PC-3 (cell line): Measurements from ENCODE around the gene RTF1.

ENCODE experiments used
- CTCF ChIP-seq: fragments of 300-600 bp; sonication (generic); conservative IDR thresholded peaks from 2 replicates; pipeline ENCODE4 v1.5.1; 2017; ENCODE audit warnings: antibody characterized with exemption, low read depth, mild to moderate bottlenecking, low read length
- EZH2 ChIP-seq: fragments of 300-600 bp; sonication (generic); IDR thresholded peaks from one replicate; pipeline ENCODE4 v1.6.1; 2017; ENCODE audit warnings: antibody characterized with exemption, mild to moderate bottlenecking, low read length; ENCODE audit not compliant: unreplicated experiment

DNA sequence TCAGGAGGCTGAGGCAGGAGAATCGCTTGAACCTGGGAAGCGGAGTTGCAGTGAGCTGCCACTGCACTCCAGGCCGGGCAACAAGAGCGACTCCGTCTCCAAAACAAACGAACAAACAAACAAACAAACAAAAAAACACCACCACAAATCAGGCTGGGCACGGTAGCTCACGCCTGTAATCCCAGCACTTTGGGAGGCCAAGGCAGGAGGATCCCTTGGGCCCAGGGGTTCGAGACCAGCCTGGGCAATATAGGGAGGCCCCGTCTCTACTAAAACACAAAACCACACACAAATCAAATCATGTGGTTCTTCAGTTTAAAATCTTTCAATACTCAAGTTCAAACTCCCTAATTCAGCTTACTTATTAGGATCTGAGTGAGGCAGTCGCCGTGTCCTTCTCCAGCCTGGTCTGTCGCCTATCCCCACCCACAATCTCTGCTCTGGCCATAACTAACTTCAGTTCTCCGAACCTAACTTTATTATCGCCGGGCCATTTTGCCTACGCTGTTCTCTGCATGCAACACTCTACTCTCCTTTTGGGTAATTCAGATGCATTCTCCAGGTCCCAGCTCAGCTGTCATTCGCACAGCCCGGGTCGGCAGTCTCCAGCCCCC lies 660 bp upstream of the RTF1 start:
- TF ChIP-seq CTCF (no peak), EZH2 (no peak)
